ENCODE results near the gene MSL1.

DNA sequence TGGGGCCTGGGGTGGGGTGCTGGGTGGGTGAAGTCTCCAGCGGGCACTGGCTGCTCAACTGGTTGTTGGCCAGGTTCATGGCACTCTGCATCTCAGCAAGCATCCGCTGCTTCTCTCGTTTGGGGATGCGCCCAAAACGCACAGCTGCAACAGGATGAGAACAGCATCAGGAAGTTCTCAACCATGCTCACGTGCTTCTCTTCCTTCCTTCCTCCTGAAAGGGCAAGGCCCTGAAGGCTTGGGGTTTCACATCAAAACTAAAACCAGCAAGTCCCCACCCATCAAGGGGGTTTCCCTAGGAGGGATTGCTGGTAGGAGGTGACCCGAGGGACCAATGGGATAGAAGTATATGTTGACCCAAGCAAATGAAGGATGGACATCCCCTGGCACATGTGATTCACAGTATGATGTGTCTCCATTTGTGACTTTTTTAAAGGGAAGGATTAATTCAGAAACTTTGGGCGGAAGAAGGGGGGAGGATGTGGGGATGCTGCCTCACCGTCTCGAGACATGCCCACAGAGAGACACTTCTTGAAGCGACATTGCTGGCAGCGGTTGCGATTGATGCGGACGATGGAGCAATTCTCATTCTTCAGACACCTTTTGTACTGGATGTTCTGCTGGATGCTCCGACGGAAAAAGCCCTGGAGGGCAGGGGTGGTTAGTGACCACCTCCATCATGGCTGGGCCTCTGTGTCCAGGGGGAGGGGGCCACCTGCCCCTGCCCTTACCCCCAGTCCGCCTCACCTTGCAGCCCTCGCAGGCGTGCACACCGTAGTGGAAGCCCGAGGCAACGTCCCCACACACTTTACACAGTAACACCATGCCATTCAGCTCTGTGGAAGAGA is 25.6 kb upstream of the MSL1 start:
- TF ChIP-seq MEIS1 (CRISPR knock-in tag; IDR thresholded peaks at IDR 0.05; ENCODE audit: borderline replicate concordance) = no peak
- no peak for TF ChIP-seq ZNF146 (tag by site-specific recombination; IDR thresholded peaks at IDR 0.05)
- no peak for TF ChIP-seq ZNF37A (tag by site-specific recombination; IDR thresholded peaks at IDR 0.05)
- TF ChIP-seq, protein P1, sequence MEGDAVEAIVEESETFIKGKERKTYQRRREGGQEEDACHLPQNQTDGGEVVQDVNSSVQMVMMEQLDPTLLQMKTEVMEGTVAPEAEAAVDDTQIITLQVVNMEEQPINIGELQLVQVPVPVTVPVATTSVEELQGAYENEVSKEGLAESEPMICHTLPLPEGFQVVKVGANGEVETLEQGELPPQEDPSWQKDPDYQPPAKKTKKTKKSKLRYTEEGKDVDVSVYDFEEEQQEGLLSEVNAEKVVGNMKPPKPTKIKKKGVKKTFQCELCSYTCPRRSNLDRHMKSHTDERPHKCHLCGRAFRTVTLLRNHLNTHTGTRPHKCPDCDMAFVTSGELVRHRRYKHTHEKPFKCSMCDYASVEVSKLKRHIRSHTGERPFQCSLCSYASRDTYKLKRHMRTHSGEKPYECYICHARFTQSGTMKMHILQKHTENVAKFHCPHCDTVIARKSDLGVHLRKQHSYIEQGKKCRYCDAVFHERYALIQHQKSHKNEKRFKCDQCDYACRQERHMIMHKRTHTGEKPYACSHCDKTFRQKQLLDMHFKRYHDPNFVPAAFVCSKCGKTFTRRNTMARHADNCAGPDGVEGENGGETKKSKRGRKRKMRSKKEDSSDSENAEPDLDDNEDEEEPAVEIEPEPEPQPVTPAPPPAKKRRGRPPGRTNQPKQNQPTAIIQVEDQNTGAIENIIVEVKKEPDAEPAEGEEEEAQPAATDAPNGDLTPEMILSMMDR (tag by site-specific recombination; IDR thresholded peaks at IDR 0.05) = no peak
- no peak for TF ChIP-seq ZSCAN16 (tag by site-specific recombination; IDR thresholded peaks at IDR 0.05)
- TF ChIP-seq ZNF548 (tag by site-specific recombination; IDR thresholded peaks at IDR 0.05) = no peak
- TF ChIP-seq ZNF544 (tag by site-specific recombination; IDR thresholded peaks at IDR 0.05) = no peak
- no peak for TF ChIP-seq TCF7L2 (IDR thresholded peaks at IDR 0.05; ENCODE audit: borderline replicate concordance, low read depth, low read length)
- TF ChIP-seq ZBTB26 (tag by site-specific recombination; optimal IDR thresholded peaks at IDR 0.05) = no peak
- TF ChIP-seq ZNF24 (tag by site-specific recombination; IDR thresholded peaks at IDR 0.05) = no peak
- TF ChIP-seq, protein P2, sequence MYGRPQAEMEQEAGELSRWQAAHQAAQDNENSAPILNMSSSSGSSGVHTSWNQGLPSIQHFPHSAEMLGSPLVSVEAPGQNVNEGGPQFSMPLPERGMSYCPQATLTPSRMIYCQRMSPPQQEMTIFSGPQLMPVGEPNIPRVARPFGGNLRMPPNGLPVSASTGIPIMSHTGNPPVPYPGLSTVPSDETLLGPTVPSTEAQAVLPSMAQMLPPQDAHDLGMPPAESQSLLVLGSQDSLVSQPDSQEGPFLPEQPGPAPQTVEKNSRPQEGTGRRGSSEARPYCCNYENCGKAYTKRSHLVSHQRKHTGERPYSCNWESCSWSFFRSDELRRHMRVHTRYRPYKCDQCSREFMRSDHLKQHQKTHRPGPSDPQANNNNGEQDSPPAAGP (tag by site-specific recombination; IDR thresholded peaks at IDR 0.05) = no peak
- TF ChIP-seq ZNF530 (tag by site-specific recombination; IDR thresholded peaks at IDR 0.05; ENCODE audit: low read depth) = no peak
- no peak for TF ChIP-seq ZNF140 (tag by site-specific recombination; IDR thresholded peaks at IDR 0.05)
- no peak for TF ChIP-seq ZNF433 (tag by site-specific recombination; IDR thresholded peaks at IDR 0.05; ENCODE audit: low read depth)

Data from HEK293 (cell line).